PC-9 (cell line): Measurements from ENCODE around the gene DNTTIP2.

Experiments used
- EZH2 ChIP-seq: fragments of 200-600 bp; sonication (generic); IDR thresholded peaks from 2 replicates; pipeline ENCODE4 v1.8.0; 2017; ENCODE audit warnings: antibody characterized with exemption, low read depth
- TF ChIP-seq, protein P1 (sequence below): fragments of 200-600 bp; sonication (generic); conservative IDR thresholded peaks from 2 replicates; pipeline ENCODE4 v1.6.1; 2017; ENCODE audit warnings: mixed run types, antibody characterized with exemption, mild to moderate bottlenecking, moderate library complexity

DNA sequence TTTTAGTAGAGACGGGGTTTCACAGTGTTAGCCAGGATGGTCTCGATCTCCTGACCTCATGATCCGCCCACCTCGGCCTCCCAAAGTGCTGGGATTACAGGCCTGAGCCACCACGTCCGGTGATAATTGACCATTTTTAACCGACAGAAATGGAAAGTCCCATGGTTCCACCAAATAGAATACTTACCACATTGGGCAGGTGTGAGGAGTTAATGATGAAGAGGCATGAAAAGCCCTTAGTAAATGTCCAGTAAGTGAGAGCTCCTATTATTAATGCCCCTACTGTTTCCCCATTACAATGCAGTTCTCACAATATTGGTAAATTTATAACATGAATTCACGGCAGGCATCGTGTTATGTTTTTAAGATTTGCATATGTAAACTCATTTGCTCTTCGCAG is 38.3 kb upstream of the DNTTIP2 start:
- TF ChIP-seq, protein P1, sequence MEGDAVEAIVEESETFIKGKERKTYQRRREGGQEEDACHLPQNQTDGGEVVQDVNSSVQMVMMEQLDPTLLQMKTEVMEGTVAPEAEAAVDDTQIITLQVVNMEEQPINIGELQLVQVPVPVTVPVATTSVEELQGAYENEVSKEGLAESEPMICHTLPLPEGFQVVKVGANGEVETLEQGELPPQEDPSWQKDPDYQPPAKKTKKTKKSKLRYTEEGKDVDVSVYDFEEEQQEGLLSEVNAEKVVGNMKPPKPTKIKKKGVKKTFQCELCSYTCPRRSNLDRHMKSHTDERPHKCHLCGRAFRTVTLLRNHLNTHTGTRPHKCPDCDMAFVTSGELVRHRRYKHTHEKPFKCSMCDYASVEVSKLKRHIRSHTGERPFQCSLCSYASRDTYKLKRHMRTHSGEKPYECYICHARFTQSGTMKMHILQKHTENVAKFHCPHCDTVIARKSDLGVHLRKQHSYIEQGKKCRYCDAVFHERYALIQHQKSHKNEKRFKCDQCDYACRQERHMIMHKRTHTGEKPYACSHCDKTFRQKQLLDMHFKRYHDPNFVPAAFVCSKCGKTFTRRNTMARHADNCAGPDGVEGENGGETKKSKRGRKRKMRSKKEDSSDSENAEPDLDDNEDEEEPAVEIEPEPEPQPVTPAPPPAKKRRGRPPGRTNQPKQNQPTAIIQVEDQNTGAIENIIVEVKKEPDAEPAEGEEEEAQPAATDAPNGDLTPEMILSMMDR: no peak
- TF ChIP-seq EZH2: no peak
